ENCODE measurements around the gene ANKRD11.

Gene ANKRD11

GRCh38 chr16:89409161-89409711 is 81.1 kb downstream of the ANKRD11 start:
- TF ChIP-seq CTCF (IDR thresholded peaks at IDR 0.05; ENCODE audit: insufficient read depth, low read depth, low read length, missing control alignments): no peak
- H3K4me3 ChIP-seq (ENCODE audit: low read depth, low read length): no peak overlapping the region
- DNase-seq (ENCODE audit: low read depth): no peak

- no peak overlapping the region for H3K4me3 ChIP-seq (ENCODE audit: low read depth, low read length)
- no peak for TF ChIP-seq CTCF (IDR thresholded peaks at IDR 0.05; ENCODE audit: insufficient read depth, low read depth, low read length, missing control alignments)
- DNase-seq (ENCODE audit: low read depth): no peak
These were observed 82.0 kb downstream of the ANKRD11 start for GRCh38 chr16:89408315-89408714.

GRCh38 chr16:89407925-89408300 is 82.4 kb downstream of the ANKRD11 start:
- no peak for TF ChIP-seq CTCF (IDR thresholded peaks at IDR 0.05; ENCODE audit: insufficient read depth, low read depth, low read length, missing control alignments)
- H3K4me3 ChIP-seq (ENCODE audit: low read depth, low read length): no peak overlapping the region
- DNase-seq (ENCODE audit: low read depth): no peak

- no peak overlapping the region for H3K4me3 ChIP-seq (ENCODE audit: low read depth, low read length)
- TF ChIP-seq CTCF (IDR thresholded peaks at IDR 0.05; ENCODE audit: insufficient read depth, low read depth, low read length, missing control alignments): no peak
- no peak for DNase-seq (ENCODE audit: low read depth)
These were observed 83.0 kb downstream of the ANKRD11 start for GRCh38 chr16:89407282-89407924.

GRCh38 chr16:89406277-89406888 is 84.0 kb downstream of the ANKRD11 start:
- DNase-seq (ENCODE audit: low read depth): no peak
- no peak overlapping the region for H3K4me3 ChIP-seq (ENCODE audit: low read depth, low read length)
- TF ChIP-seq CTCF (IDR thresholded peaks at IDR 0.05; ENCODE audit: insufficient read depth, low read depth, low read length, missing control alignments): no peak

- H3K4me3 ChIP-seq (ENCODE audit: low read depth, low read length): no peak overlapping the region
- no peak for DNase-seq (ENCODE audit: low read depth)
- no peak for TF ChIP-seq CTCF (IDR thresholded peaks at IDR 0.05; ENCODE audit: insufficient read depth, low read depth, low read length, missing control alignments)
These were observed 85.8 kb downstream of the ANKRD11 start for GRCh38 chr16:89404561-89404960.
